HFF-Myc (cell line): ENCODE measurements around the gene RPS6KA2.

ENCODE experiments used
- DNase-seq: peaks from one replicate; pipeline ENCODE4 v3.0.0-alpha.2; 2011; ENCODE audit warnings: low read depth; ENCODE audit errors: extremely low read depth
- H3K4me3 ChIP-seq: replicated peaks from 2 replicates; pipeline ENCODE4 v1.5.1; 2011; ENCODE audit warnings: low read depth, mild to moderate bottlenecking, control low read depth, low read length
- TF ChIP-seq, protein P1 (sequence below): IDR thresholded peaks from 2 replicates; pipeline ENCODE4 v1.5.1; 2012; ENCODE audit warnings: mild to moderate bottlenecking, low read depth, low read length, control low read depth; ENCODE audit errors: missing control alignments

RPS6KA2 gene

DNA sequence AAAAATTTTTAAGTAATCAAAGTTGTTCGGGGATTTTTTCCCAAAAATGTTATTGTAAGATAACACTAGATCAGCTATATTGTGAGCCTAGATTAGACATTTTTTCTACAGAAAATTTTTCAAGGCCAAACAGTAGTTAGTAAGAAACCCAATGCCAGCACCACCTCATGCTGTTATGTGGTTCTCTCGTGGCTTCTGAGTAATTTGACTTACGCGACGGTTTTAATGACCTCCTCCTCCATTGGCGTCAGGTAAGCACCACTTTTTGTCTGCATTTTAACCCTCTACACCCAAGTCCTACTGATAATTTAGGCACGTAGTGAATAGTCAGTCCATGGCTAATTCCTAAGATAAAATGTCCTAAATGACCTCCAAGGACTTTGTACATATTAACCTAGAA lies 9.7 kb downstream of the RPS6KA2 start:
- TF ChIP-seq, protein P1, sequence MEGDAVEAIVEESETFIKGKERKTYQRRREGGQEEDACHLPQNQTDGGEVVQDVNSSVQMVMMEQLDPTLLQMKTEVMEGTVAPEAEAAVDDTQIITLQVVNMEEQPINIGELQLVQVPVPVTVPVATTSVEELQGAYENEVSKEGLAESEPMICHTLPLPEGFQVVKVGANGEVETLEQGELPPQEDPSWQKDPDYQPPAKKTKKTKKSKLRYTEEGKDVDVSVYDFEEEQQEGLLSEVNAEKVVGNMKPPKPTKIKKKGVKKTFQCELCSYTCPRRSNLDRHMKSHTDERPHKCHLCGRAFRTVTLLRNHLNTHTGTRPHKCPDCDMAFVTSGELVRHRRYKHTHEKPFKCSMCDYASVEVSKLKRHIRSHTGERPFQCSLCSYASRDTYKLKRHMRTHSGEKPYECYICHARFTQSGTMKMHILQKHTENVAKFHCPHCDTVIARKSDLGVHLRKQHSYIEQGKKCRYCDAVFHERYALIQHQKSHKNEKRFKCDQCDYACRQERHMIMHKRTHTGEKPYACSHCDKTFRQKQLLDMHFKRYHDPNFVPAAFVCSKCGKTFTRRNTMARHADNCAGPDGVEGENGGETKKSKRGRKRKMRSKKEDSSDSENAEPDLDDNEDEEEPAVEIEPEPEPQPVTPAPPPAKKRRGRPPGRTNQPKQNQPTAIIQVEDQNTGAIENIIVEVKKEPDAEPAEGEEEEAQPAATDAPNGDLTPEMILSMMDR, result no peak
- H3K4me3 ChIP-seq, result no peak overlapping the region
- DNase-seq, result no peak

DNA sequence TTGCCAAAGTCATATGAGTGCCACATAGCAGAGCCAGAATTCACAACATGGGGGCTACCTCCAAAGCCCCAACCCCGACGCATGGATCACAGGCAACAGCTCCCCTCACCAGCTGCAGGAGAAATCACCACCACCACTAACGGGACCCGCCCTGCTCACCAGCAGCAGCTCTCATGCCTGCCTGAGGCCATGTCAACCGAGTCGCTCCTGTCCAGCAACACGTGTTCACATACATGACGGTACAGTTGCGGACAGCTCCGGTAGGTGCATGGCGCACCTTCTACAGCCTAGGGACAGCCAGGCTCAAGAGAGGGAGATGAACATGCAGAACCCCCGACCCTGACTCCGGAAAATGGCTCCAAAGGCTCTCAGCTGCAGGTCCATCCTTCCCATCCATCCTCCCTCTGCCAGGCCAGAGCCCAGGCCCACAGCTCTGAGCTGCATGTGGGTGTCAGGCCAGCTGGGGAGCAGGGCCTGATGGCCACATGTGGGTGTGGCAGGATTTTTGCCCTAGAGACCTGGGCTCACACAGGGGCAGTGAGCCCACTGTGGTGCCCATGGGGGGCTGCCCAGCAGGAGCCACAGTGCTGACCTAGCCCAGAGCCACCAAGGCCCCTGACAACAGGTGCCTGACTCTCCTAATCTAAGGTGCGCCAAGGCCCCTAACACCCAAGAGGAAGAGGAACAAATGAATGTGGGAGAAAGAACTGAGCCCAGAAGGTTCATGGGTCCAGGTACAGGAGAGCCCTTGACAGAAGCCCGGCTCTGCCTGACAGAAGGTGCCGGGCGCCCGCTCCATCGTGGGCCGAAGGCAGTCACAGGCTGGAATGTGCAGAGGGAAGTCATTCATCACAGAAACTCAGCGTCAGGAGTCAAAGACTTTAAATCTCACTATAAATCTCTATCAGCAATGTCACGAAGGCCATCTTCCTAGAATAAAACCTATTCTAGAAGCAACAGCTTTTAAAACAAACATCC lies 10.5 kb downstream of the RPS6KA2 start:
- DNase-seq, result no peak
- H3K4me3 ChIP-seq, result no peak overlapping the region
- TF ChIP-seq, protein P1, result no peak

DNA sequence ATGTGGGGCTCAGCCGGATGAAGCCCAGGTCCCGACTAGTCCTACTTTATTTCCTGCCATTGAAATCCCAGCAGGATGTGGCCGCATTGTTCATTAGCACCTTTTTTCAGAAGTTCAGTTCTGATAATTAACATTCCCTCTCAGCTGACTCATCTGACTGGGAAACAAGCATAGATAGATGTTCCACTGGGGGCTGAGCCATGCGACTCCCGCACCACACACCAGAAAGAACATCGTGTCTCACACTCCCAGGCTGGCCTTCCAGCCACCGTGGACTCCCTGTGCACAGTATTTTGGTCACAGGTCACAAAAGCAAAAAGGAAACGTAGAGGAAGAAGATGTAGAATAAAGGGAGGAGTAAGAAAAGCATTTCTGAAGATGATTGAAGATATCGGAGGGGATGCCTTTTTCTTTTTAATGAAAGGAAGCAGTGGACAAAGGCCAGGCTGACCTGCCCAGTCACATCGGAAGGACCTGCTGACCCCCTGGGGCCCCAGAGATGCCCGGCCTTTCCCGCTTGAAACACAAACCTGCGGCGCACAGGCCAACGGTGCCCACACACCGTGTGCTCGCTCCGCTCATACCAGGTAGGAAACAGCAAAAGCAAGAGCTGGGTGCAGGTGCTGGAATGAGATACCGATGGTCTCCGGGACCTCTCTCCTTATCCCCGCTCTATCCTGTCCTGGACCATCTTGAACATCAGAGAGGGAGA lies 11.8 kb downstream of the RPS6KA2 start:
- no peak for DNase-seq
- no peak overlapping the region for H3K4me3 ChIP-seq
- TF ChIP-seq, protein P1, result no peak

DNA sequence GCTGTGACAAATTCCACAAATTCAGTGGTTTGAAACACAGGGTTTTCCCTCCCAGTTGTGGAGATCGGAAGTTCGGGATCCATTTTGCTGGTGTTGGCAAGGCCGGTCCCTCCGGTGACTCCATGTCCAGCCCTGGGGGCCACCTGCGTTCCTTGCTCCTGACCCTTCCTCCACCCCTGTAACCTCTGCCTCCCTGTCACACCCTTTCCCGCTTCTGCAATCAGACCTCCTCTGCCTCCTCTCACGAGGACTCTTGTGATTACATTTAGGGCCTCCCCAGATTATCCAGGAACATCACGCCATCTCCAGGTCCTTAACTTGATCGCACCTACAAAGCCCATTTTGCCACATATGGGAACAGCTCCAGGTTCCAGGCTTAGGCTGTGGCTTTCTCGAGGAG lies 12.5 kb downstream of the RPS6KA2 start:
- TF ChIP-seq, protein P1, result no peak
- DNase-seq, result no peak
- no peak overlapping the region for H3K4me3 ChIP-seq

DNA sequence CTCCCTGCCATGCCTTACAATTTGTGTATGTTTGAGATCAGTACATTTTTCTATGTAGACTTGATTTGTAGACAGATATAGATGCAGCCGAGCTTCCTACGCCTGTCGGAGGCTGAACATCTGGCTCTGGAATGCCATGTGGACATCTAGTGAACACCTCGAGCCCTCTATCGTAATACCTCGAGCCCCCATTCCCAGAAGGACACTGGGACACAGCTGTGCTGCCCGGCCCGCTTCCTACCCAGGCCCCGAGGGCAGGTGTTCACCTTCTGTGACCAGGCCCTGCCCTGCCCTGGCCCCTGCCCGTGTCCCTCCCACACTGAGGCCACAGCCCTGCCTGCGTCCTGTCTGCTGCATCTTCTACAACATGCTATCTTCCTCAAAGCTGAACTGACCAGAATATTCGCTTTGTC lies 12.9 kb downstream of the RPS6KA2 start:
- no peak for DNase-seq
- H3K4me3 ChIP-seq, result no peak overlapping the region
- TF ChIP-seq, protein P1, result no peak

DNA sequence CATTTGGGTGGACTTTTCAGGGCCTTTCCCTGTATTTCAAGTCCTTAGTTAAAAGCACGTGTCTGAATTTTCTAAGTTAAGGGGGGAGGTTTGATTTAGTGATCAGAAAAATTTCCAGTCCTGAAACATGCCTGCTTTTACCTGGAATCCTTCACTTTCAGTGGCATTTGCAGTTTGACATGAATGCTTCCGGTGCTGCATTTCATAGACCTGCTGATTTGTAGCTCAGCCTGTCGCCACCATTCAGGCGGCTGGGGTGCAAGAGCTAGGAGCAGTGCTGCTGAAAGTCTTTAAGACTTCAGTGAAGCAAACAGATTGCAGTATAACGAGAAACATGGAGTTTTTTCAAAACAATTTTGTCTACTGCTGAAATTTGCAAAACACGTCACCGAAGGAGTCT lies 14.0 kb downstream of the RPS6KA2 start:
- TF ChIP-seq, protein P1, result no peak
- H3K4me3 ChIP-seq, result no peak overlapping the region
- no peak for DNase-seq
